Stimulated activated CD4-positive, alpha-beta T cell treated with anti-CD3 and anti-CD28 coated beads, Interleukin-4, amount 100 ng/mL, for 4 hours (primary cell): ENCODE data around the gene HJV.
A peak's percentile ranks its signal among the peaks of the same experiment; 100 is the strongest.

Experiments
- DNase-seq, 2 experiments: peaks; one replicate each; pipeline ENCODE4 v3.0.0-alpha.2; 2020

Gene HJV

DNA sequence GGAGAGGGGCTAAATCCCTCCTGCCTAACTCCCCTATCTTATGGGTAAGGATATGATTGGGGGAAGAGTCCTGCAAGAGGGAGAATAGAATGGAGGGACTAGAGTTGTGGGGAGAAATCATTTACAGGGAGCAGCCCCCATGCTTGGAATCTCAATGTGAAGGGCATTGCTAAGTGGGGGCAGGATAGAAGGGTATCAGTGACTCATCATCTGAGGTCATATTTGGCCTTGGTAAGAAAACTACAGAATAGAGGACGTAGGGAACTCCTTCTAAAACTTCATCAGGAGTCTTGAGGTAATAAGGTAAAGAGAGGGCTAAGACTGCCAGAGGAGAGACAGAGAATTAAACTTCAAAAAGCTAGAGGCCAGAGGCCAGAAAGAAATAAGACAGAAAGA, 487 bp downstream of the HJV start:
- DNase-seq = no peak

DNA sequence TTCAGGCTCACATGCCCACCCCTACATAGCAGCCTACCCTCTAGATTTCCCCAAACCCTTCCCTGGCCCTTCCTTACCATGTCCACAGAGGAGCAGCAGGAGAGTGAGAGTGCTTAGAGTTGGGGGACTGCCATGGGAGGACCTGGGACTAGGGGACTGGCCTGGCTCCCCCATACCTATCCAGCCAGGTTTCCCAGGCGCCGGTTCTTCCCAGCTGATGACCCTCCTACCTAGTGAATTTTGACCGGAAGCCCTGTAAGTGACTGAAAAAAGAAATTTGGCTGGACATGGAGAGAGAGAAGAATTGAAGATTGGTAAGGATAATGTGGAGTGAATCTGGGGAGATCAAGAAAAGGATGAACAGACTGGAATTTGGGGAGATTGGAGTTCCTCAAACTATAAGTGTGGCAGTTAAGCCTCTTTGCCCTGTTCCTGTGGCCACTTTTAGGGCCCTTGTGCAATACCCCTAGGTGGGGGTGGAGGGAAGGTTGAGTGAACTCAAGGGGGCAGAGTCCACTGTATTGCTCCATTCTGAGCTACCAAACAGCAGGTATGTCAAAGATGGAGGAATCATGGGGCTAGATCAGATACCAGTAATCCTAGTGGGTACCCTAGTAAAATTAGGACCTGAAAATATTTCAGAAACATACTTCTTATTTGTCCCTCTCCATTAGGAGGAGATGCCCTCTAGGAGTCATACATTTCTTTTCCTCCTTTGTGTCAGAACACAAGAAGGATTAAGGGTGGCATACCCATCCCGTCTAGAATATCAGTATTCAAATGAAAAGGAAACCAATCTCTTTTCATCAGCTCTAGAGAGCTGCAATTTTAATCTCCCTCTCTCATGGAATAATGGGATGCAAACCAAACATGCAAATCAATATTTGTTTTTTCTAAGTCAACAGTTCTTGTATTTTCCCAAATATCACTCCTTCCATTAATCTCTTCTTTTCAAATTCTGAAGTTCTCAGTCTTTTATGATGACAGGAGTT, 1.2 kb downstream of the HJV start:
- DNase-seq = no peak

DNA sequence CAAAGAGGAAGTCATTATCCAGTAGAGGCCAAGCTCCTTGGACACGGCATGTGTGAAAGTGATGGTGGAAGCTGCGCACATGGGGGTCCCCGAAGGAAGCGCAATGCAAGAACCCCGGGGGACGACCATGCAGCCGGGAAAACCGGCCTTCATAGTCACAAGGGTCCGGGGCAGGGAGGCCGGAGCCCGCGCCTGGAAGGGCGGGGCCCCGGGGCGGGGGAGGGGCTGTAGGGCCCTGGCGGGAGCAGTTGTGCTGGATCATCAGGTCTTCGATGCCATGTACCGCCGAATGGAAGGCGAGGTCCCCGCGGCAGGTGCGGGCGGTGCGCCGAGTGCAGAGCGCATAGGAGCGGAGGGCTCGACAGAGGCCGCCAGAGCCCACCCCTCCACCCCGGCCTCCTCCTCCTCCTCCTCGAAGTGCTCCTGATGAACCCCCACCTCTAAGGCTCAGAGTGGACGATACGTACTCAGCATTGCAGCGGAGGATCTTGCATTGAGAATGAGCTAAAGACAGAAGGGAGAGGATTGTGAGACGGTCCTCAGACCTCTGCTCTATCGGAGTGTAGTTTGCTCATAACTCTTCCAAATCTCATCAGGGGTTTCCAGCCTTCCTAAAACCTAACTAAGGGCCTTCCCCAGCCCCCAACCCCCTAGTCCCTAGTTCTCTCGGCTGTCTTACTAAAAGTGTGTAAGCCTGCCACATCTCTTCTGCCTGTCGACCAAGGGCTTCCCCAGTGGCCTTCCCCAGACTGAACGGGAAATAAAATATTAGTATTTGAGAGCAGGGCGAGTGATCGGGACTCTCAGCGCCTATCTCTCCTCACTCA, 2.1 kb downstream of the HJV start:
- DNase-seq = no peak

DNA sequence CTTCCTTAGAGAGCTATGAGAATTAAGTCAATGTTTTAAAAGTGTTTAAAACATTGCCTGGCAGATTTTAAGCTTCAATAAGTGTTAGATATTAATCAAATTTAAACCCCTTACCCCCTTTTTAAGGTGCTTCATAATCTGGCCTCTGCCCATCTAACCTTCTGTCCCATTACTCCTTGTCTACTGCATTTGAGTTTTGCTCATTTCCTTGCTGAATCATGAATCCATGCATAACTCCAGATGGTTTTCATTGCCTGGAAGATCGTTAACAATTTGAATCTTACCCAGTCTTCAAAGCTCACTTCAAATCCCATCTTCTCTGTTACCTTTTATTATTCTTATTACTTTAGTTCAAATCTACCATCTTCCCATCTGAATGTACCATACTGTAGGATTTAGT, 4.6 kb downstream of the HJV start:
- no peak for DNase-seq

DNA sequence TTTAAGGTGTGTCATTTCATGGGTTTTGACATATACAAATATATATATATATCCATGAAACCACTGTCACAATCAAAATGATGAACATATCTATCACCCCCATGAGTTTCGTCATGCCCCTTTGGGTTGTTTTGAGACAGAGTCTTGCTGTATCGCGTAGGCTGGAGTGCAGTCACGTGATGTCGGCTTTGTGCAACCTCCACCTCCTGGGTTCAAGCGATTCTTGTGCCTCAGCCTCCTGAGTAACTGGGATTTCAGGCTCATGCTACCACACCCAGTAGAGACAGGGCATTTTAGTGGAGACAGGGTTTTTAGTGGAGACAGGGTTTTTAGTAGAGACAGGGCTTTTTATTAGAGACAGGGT, 8.0 kb downstream of the HJV start:
- DNase-seq = no peak

DNA sequence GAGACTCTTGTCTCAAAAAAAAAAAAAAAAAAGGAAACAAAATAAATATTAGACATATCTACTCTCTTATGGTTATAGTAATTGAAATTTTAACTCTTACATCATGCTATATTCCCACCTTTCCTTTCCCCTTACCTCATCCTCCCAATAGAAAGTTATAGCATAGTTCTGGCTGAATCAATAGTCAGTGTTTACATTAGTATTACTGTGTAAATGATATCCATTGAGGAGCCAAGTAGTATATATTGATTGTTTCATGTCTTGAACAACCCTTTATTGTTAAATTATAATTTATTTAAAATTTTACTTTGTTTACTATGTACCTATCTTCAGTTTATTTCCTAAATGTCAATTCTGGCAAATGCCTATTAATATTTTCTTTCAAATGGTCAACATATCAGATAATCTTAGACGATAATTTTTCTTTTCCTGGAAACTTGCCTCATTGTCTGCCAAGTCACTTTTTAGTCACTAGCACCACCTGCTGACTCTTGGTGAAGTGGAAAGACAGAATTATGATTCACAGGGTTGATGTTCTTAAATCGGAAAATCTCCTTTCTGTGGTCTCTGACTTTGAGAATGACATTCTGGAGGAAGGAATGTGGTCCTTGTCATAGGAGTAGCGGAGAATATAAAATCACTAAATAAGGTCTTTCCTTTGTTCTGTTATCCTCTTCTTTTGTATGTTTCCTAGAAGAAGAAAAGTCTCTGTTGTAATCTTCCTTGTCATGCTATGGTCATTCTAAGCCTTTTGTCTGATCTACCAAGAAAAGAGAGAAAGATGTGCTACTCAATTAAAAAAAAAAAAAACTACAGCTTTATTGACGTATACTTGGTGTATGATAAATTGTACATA, 8.6 kb downstream of the HJV start:
- DNase-seq = peak in 1 of 2 experiments; percentile 51

DNA sequence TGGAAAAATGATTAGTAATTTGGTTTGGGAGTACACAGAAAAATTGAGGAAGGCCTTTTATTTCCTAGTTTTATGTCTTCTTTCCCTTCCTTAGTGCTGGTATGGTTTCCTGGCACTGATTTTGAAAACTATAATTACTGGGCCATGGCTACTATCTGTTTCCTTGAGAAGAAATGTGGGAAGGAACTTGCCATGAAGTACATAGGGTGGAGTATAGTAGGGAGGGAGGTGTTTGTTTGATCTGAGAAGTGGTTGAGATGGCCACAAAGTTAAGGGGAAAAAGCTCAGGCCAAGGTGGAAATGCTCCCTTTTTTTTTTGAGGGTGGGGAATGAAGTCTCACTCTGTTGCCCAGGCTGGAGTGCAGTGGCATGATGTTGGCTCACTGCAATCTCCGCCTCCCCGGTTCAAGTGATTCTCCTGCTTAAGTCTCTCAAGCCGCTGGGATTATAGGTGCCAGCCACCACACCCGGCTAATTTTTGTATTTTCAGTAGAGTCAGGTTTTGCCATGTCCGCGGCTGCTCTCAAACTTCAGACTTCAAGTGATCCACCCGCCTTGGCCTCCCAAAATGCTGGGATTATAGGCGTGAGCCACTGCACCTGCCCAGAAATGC, 11.3 kb downstream of the HJV start:
- no peak for DNase-seq

DNA sequence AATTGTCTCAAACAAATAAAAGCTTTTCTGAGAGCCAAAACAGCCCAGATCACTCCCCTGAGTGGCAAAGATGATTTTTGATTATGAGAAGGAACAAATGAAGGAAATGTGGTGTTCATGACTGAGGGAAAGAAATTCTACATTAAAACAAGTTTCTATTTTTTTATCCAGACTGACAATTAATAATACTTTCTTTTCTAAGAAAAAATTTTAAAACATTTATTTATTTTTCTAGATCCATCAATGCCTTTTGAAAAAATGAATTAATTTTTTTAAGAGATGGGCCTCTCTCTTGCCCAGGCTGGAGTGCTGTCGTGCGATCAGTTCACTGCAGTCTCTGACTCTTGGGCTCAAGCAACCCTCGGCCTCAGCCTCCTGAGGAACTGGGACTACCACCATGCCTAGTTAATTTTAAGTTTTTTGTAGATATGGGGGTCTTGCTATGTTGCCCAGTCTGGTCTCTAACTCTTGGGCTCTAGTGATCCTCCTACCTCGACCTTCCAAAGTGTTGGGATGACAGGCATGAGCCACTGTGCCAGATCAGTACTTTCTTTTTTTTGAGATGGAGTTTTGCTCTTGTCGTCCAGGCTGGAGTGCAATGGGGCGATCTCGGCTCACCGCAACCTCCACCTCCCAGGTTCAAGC, 13.9 kb downstream of the HJV start:
- DNase-seq = no peak

DNA sequence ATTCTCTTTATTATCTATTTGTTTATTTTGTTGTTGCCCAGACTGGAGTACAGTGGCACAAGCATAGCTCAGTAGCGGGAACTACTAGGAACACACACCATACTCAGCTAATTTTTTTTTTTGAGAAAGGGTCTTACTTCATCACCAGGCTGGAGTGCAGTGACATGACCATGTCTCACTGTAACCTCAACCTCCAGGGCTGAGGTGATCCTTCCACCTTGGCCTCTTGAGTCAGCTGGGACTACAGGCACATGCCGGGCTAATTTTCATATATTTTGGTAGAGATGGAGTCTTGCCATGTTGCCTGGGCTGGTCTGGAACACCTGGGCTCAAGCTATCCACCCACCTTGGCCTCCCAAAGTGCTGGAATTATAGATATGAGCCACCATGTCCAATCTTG, 19.8 kb downstream of the HJV start:
- DNase-seq = no peak

DNA sequence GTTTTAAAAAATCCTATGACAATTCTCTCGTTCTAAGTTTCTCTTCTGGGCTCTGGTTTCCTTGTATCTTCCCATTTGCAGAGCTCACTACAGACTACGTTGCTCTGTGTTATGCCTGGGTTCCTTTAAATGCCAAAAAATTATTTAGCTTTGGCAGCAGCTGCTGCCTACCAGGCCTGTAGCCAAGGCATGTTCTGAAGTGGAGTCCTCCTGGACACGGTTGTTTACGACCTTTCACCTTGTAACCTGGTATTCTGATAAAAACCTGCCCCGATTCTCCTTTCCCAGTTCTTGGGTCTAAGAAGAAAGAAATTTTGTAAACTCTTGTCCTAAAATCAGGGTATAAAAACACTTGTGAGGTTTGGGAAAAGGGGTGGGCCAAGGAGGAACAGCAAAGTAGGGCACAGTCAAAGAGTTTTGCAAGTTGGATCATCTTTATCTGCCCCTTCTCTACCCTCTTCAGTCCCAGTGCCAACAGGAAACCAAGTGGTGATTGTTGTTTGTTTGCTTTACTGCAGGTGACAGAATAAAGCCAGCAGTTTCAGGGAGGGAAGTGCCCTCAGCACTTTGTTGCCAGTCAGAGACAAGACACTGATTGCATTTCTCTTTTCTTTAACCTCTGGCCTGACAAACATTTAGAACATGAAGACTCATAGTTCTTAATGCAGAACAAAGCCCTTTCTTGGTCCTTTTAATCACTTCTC, 22.1 kb downstream of the HJV start:
- no peak for DNase-seq

DNA sequence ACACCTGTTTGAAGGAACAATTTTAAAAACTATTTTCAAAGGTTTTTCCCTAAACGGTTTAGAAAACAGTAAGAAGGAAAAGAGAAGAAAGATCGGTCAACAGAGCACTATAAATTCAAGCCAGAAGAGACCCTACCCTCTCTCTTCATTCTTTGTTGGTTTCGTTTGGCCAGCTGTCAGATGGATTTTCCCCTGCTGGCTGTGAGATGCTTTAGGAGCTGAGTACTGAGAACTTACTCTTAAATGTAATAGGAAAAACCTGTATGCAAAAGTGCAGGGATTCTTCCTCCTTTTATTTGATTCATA, 23.9 kb downstream of the HJV start:
- no peak for DNase-seq

DNA sequence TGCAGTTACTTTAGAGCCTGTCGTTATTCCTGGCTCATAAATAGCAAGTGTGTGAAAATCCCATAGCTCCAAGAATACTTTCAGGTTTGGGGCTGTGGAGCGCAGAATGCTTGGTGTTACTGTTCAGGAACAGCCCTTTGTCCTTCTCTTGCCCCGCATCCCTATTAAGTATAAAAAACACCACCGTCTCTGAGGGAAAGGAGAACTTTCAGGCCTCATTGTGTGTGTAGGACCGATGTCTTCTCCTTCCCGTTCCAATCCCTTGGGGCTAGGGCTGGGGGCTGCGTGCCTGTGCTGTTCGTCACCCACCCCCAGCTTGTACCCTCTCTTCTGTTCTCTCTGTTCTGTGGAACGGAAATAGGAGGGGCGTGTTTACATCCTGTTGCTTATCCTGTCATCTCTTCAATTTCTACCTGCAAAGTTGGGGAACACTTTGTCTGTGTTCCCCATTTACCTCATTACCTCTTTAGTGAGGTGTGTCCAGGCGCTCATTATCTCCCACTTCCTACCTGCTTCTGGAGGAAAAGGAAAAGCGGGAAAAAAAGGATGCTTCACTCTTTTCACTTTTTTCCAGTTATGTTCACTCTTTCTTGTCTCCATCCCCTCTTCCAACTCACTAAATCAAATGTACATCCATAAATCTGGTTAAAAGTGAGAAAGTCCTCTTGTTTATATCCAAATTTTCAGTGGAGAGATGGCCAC, 24.4 kb downstream of the HJV start:
- DNase-seq = peak; percentile 43 to 50

DNA sequence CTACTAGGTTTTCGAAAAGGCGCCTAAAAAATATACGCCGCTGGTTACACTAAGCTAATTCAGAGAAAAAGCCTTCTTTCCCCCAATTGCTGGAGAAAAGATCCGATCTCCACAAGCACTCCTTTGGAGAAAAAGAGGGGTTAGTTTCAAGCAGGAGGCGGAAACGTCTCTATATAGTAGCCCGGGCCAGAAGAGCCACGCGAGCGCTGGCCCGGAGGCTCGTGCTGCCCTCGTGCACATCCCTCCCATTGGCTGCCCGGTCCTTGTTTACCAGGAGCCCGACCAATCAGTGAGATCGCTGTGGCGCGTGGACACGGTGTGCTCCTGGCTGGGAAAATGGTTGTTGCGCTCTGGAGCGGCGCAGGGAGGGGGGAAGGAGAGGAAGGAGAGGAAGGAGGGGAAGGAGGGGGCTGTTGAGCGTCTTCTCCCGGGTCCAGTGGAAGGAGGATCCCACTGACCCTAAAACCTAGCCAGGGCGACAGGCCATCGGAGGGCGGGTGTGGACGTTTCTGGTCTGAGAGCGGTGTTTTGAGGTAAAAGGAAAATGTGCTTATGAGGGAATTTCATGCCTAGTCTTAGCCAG, 25.0 kb downstream of the HJV start, which contains the start of gene TXNIP:
Gene TXNIP, minus strand, starts transcription at position 147 of the 583 bp plus-strand sequence. CDS start 313 bp downstream, outside the sequence.
- peak; percentile 85 to 86 for DNase-seq

DNA sequence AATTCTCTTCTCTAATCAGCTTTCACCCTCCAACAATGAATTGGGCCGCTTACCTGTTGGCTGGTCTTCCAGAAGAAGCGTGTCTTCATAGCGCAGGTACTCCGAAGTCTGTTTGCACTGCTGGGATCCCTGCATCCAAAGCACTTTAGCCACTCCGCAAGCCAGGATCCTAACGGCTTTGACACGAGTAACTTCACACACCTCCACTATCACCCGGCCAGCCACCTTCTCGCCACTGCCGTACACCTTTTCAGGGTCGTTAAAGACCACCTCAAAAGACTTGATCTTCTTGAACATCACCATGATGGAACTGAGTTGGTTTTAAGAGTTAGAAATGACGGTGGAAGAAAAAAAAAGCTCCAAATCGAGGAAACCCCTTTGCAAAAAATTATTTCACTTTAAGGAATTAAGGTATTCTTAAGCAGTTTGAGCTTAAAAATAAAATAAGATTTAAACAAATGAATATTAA, 25.5 kb downstream of the HJV start:
- no peak for DNase-seq

DNA sequence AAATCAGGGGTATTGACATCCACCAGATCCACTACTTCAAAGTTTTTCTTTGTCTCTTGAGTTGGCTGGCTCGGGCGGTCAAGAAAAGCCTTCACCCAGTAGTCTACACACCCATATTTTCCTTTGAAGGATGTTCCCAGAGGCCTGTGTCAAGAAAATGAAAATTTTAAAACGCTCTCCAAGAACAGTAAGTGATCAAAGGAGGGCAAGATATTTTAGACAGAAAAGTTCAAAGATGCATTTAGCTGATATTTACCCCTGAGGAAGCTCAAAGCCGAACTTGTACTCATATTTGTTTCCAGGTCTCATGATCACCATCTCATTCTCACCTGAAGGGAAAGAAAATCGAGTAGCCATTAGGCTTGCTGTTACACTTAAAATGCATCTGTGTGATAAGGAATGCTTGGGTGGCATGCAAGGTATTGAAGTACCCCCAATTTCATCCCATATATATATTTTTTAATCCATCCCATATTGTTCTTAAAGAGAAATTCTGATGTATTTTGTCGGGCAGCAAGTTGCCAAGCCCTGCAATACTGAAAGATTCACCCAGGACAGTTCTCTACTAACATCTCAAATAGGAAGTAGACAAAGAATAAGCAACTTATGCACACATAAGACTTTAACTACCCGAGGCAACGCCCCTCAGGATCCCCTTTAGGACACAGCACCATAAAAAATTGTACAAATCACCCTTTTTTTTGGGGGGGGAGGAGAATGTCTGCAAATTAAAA, 26.2 kb downstream of the HJV start:
- DNase-seq = no peak

DNA sequence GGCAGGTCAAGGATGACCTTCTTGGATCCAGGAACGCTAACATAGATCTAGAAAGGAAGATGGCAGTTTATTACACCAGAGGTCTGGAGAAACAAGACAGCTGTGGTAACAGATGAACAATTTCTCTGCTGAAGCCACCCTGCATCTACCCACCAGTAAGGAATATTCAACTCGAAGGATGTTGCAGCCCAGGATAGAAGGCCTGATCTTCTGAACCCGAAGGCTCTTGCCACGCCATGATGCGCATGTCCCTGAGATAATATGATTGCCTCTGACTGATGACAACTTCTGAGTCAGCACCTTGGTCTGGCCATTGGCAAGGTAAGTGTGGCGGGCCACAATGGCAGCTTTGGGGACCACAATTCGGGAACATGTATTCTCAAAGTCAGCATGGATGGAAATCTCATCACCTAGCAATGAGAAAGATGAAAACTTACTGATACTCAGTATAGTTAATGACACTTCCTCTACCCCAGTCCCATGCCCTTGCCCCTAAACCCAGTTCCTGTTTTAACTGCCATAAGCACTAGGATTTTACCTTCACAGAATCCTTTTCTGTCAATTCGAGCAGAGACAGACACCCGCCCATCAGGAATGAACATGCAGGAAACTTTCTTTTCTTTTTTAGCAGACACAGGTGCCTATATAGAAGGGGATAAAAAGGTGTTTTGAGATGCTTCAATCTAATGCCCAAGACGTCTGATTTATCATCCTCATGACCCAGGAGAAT, 27.0 kb downstream of the HJV start:
- no peak for DNase-seq

DNA sequence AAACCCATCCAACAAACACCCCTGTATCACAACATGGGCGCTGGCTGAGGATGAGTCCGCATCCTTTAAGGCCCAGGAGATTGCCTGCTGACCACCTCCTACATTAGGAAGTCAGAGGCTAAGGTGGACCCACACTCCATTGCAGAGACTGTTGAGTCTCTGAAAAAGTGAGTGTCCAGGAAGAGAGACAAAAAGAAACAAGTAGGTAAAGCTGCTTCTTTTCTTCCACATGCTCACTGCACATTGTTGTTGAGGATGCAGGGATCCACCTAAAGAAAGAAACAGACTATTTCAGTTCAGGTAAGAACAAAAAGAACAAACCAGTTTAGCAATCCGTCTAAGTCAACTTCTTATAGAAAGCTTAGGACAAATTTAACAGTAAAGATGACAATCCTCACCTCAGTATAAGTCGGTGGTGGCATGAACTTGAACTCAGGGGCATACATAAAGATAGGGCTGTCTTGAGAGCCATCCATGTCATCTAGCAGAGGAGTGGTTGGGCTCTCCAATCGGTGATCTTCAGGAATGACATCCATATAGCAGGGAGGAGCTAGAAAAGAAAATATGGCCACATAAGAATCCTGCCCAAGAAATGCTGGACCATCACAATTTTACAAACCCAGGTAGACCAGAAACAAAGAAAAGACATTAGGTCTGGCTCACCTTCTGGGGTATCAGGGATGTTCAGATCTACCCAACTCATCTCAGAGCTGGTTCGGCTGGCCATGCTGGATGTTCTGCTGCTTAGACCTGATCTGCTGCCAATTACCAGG, 27.7 kb downstream of the HJV start:
- DNase-seq = no peak
